ENCODE data around the gene WNT1. TPM values are rescaled to one million over a fixed set of nuclear protein-coding genes. Genes with fewer than 3 reads are reported as not detected.

WNT1 gene
- total RNA-seq, 4 donors from 2014 or later: not detected

- H3K27me3 ChIP-seq: no peaks in the 10 kb centered on the region
- DNase-seq (ENCODE audit: low spot score in 2 of 2): peak in 1 of 2 donors; percentile 55
- no peaks in the 10 kb centered on the region for H3K9me3 ChIP-seq
- no peak for TF ChIP-seq POLR2A (IDR thresholded peaks at IDR 0.05)
- no peak for TF ChIP-seq EP300 (IDR thresholded peaks at IDR 0.05)
- TF ChIP-seq POLR2AphosphoS5 (IDR thresholded peaks at IDR 0.05): no peak
- no peak for TF ChIP-seq CTCF (IDR thresholded peaks at IDR 0.05)
- no peak overlapping the region for H3K4me3 ChIP-seq
- peaks cover 29% of the 10 kb centered on the region for H3K4me1 ChIP-seq
- peaks cover 60% of the 10 kb centered on the region for H3K36me3 ChIP-seq
- WGBS: 84% methylated on average over 9 of the region's 11 CpGs
- no peak overlapping the region for H3K27ac ChIP-seq
Measured at GRCh38 chr12:49021292-49021915, 43.3 kb downstream of the WNT1 start.

GRCh38 chr12:49022558-49023178, 44.5 kb downstream of the WNT1 start:
- no peak overlapping the region for H3K27ac ChIP-seq
- DNase-seq (ENCODE audit: low spot score in 2 of 2): no peak
- no peaks in the 10 kb centered on the region for H3K9me3 ChIP-seq
- 86% methylated on average over 11 of the region's 15 CpGs for WGBS
- H3K4me1 ChIP-seq: peaks cover 19% of the 10 kb centered on the region
- TF ChIP-seq POLR2AphosphoS5 (IDR thresholded peaks at IDR 0.05) (no peak), POLR2A (IDR thresholded peaks at IDR 0.05) (no peak), CTCF (IDR thresholded peaks at IDR 0.05) (no peak), EP300 (IDR thresholded peaks at IDR 0.05) (no peak)
- no peaks in the 10 kb centered on the region for H3K27me3 ChIP-seq
- peaks cover 72% of the 10 kb centered on the region for H3K36me3 ChIP-seq
- no peak overlapping the region for H3K4me3 ChIP-seq

- TF ChIP-seq POLR2A (IDR thresholded peaks at IDR 0.05) (no peak), EP300 (IDR thresholded peaks at IDR 0.05) (no peak), CTCF (IDR thresholded peaks at IDR 0.05) (no peak), POLR2AphosphoS5 (IDR thresholded peaks at IDR 0.05) (no peak)
- no peak overlapping the region for H3K27ac ChIP-seq
- H3K27me3 ChIP-seq: no peaks in the 10 kb centered on the region
- H3K9me3 ChIP-seq: no peaks in the 10 kb centered on the region
- H3K36me3 ChIP-seq: peaks cover 84% of the 10 kb centered on the region
- peaks cover 14% of the 10 kb centered on the region for H3K4me1 ChIP-seq
- DNase-seq (ENCODE audit: low spot score in 2 of 2): no peak
- H3K4me3 ChIP-seq: no peak overlapping the region
- 98% methylated on average over 2 of the region's 2 CpGs for WGBS
Measured at GRCh38 chr12:49023812-49024211, 45.7 kb downstream of the WNT1 start.

- Histone ChIP-seq H3K27me3 (no peaks in the 10 kb centered on the region), H3K4me3 (no peak overlapping the region), H3K9me3 (no peaks in the 10 kb centered on the region), H3K27ac (no peak overlapping the region), H3K36me3 (peaks cover 89% of the 10 kb centered on the region), H3K4me1 (peaks cover 7% of the 10 kb centered on the region)
- TF ChIP-seq CTCF (IDR thresholded peaks at IDR 0.05): no peak
- no peak for TF ChIP-seq POLR2A (IDR thresholded peaks at IDR 0.05)
- no peak for TF ChIP-seq EP300 (IDR thresholded peaks at IDR 0.05)
- TF ChIP-seq POLR2AphosphoS5 (IDR thresholded peaks at IDR 0.05): no peak
- WGBS: 87% methylated on average over 10 of the region's 12 CpGs
- DNase-seq (ENCODE audit: low spot score in 2 of 2): peak in 1 of 2 donors; percentile 51
Measured at GRCh38 chr12:49024543-49024942, 46.4 kb downstream of the WNT1 start.

GRCh38 chr12:49025463-49025862, 47.3 kb downstream of the WNT1 start:
- no peak for TF ChIP-seq POLR2A (IDR thresholded peaks at IDR 0.05)
- no peak for TF ChIP-seq CTCF (IDR thresholded peaks at IDR 0.05)
- TF ChIP-seq POLR2AphosphoS5 (IDR thresholded peaks at IDR 0.05): no peak
- no peak for TF ChIP-seq EP300 (IDR thresholded peaks at IDR 0.05)
- no peak overlapping the region for H3K27ac ChIP-seq
- no peaks in the 10 kb centered on the region for H3K4me1 ChIP-seq
- no peaks in the 10 kb centered on the region for H3K27me3 ChIP-seq
- DNase-seq (ENCODE audit: low spot score in 2 of 2): no peak
- peaks cover 92% of the 10 kb centered on the region for H3K36me3 ChIP-seq
- no peaks in the 10 kb centered on the region for H3K9me3 ChIP-seq
- WGBS: 94% methylated on average over 4 of the region's 4 CpGs
- no peak overlapping the region for H3K4me3 ChIP-seq
